AG09309 (cell line): Measurements from ENCODE around the gene AGAP1.

Source experiments
- DNase-seq: peaks from one replicate; pipeline ENCODE4 v3.0.0-alpha.2; 2010; ENCODE audit warnings: low read depth
- H3K4me3 ChIP-seq: 2 replicates; pipeline ENCODE4 v1.5.1; 2011; ENCODE audit warnings: mild to moderate bottlenecking, low read depth, low read length, moderate library complexity; ENCODE audit not compliant: control insufficient read depth
- TF ChIP-seq, protein P1 (sequence below): IDR thresholded peaks from 2 replicates; pipeline ENCODE4 v1.5.1; 2011; ENCODE audit warnings: mild to moderate bottlenecking, low read depth, low read length, inconsistent platforms; ENCODE audit not compliant: insufficient read depth, control insufficient read depth; ENCODE audit errors: missing control alignments

AGAP1 gene

GRCh38 chr2:236051351-236051750 is 557.5 kb downstream of the AGAP1 start:
- H3K4me3 ChIP-seq, result no peak overlapping the region
- TF ChIP-seq, protein P1, sequence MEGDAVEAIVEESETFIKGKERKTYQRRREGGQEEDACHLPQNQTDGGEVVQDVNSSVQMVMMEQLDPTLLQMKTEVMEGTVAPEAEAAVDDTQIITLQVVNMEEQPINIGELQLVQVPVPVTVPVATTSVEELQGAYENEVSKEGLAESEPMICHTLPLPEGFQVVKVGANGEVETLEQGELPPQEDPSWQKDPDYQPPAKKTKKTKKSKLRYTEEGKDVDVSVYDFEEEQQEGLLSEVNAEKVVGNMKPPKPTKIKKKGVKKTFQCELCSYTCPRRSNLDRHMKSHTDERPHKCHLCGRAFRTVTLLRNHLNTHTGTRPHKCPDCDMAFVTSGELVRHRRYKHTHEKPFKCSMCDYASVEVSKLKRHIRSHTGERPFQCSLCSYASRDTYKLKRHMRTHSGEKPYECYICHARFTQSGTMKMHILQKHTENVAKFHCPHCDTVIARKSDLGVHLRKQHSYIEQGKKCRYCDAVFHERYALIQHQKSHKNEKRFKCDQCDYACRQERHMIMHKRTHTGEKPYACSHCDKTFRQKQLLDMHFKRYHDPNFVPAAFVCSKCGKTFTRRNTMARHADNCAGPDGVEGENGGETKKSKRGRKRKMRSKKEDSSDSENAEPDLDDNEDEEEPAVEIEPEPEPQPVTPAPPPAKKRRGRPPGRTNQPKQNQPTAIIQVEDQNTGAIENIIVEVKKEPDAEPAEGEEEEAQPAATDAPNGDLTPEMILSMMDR, result no peak
- DNase-seq, result no peak

DNA sequence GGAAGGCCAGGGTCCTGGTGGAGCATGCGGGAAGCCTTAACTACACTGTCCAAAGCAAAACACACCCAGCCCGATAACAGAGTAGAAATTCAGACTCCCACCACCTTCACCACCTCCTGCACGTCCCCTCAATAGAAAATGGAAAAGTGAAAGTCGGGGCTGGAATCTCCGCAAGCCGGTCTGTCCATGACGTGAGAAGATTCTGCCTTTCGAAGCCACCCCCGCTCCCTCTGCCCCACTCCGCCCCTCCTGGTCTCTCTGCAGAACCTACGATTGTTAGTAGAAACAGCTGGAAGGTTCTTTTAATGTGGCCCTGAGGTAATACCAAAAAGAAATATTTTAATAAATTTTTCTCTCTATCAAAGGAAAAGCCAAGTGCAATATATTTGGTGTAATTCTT is 558.0 kb downstream of the AGAP1 start:
- H3K4me3 ChIP-seq, result no peak overlapping the region
- no peak for DNase-seq
- TF ChIP-seq, protein P1, result no peak

GRCh38 chr2:236052206-236052605 is 558.4 kb downstream of the AGAP1 start:
- DNase-seq, result no peak
- no peak overlapping the region for H3K4me3 ChIP-seq
- TF ChIP-seq, protein P1, result no peak

DNA sequence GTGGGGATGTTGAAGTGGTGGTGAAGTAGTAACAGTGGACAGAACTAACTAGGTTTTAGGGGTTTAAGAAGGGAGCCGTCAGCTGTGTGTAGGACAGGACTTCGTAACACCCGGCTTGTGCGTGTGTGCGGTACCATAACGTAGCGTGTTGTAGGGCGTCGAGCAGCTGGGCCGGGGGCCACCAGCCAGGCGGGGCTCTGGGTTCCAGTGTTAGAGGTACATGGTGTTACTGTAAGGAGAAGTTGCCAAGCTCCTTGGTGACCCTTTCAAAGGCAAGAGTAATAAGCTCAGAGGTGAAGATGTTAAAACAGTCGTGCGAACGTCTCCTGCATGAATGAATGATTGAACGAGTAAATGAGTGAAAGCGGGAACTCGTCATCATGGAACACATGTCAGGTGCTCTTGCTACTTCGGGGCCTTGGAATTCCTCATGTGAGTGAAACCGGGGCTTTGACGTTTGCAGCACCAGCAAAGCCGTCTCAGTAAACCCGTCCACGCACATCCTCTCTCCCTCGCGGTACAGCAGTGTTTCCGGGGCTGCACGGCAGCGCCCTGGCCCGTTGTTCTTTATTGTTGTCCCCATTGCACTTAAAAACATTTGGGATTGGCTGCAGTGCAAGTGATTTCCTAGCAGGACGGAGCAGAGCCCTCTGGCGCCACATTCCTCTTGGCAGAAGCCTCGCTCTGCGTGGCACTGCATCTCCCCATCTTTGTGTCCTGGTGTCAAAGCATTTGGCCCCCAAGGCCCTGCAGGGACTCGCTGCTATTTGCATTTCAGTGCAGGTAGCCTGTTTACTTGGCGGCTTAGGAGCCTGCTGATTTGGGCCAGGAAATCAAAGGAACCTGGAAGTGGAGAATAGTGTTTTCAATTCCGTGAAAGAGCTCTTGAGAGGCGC is 559.3 kb downstream of the AGAP1 start:
- H3K4me3 ChIP-seq, result no peak overlapping the region
- DNase-seq, result no peak
- TF ChIP-seq, protein P1, result no peak

- TF ChIP-seq, protein P1, result no peak
- no peak overlapping the region for H3K4me3 ChIP-seq
- DNase-seq, result no peak
Observed at GRCh38 chr2:236054125-236054524, 560.3 kb downstream of the AGAP1 start.

- TF ChIP-seq, protein P1, result no peak
- no peak overlapping the region for H3K4me3 ChIP-seq
- no peak for DNase-seq
Observed at GRCh38 chr2:236054621-236055305, 560.9 kb downstream of the AGAP1 start.
